HUES6 (cell line): ENCODE results near the gene DCBLD2.
"Not testable (repeated sequence)": the region's sequence is repeated elsewhere in the genome, so short reads cannot be mapped to it uniquely, and the experiment has no call there.

Experiments used
- H3K27ac ChIP-seq: 2 replicates; pipeline ENCODE4 v1.7.0; 2013; ENCODE audit warnings: low read depth, mild to moderate bottlenecking, low read length, inconsistent platforms
- H3K27me3 ChIP-seq: 2 replicates; pipeline ENCODE4 v1.6.1; 2013; ENCODE audit warnings: low read length; ENCODE audit not compliant: control insufficient read depth, insufficient read depth
- H3K36me3 ChIP-seq: 2 replicates; pipeline ENCODE4 v1.6.1; 2013; ENCODE audit warnings: low read length; ENCODE audit not compliant: control insufficient read depth, insufficient read depth
- H3K4me1 ChIP-seq: 2 replicates; pipeline ENCODE4 v1.6.1; 2013; ENCODE audit warnings: low read length; ENCODE audit not compliant: control insufficient read depth, insufficient read depth
- H3K4me3 ChIP-seq: 2 replicates; pipeline ENCODE4 v1.5.1; 2013; ENCODE audit warnings: low read depth, low read length
- H3K9ac ChIP-seq: one replicate; pipeline ENCODE4 v1.6.1; 2013; ENCODE audit warnings: mild to moderate bottlenecking, low read length
- H3K9me3 ChIP-seq: 2 replicates; pipeline ENCODE4 v1.6.1; 2013; ENCODE audit warnings: low read depth, low read length; ENCODE audit not compliant: control insufficient read depth, insufficient read depth

DCBLD2 gene

GRCh38 chr3:98890181-98890835 is 11.2 kb downstream of the DCBLD2 start:
- no peaks in the 10 kb centered on the region for H3K9me3 ChIP-seq
- no peaks in the 10 kb centered on the region for H3K27me3 ChIP-seq
- H3K36me3 ChIP-seq: no peaks in the 10 kb centered on the region
- no peak overlapping the region for H3K27ac ChIP-seq
- peaks cover 69% of the 10 kb centered on the region for H3K4me1 ChIP-seq
- H3K9ac ChIP-seq: no peak overlapping the region
- H3K4me3 ChIP-seq: no peak overlapping the region

GRCh38 chr3:98887684-98888083 is 13.8 kb downstream of the DCBLD2 start:
- Histone ChIP-seq H3K36me3 (no peaks in the 10 kb centered on the region), H3K4me1 (peaks cover 64% of the 10 kb centered on the region), H3K9ac (no peak overlapping the region), H3K9me3 (no peaks in the 10 kb centered on the region), H3K27me3 (no peaks in the 10 kb centered on the region), H3K4me3 (no peak overlapping the region), H3K27ac (no peak overlapping the region)

GRCh38 chr3:98886525-98886924 is 15.0 kb downstream of the DCBLD2 start:
- Histone ChIP-seq H3K27ac (no peak overlapping the region), H3K4me3 (no peak overlapping the region), H3K4me1 (peaks cover 53% of the 10 kb centered on the region), H3K9me3 (no peaks in the 10 kb centered on the region), H3K9ac (no peak overlapping the region), H3K36me3 (peaks cover under 1% of the 10 kb centered on the region), H3K27me3 (no peaks in the 10 kb centered on the region)

GRCh38 chr3:98885851-98886250 is 15.6 kb downstream of the DCBLD2 start:
- peaks cover 47% of the 10 kb centered on the region for H3K4me1 ChIP-seq
- H3K9ac ChIP-seq: no peak overlapping the region
- H3K4me3 ChIP-seq: no peak overlapping the region
- peaks cover 7% of the 10 kb centered on the region for H3K36me3 ChIP-seq
- H3K27ac ChIP-seq: peak overlapping the region; percentile 22; the same call in 1 of the 2 replicates
- H3K27me3 ChIP-seq: no peaks in the 10 kb centered on the region
- H3K9me3 ChIP-seq: no peaks in the 10 kb centered on the region

- Histone ChIP-seq H3K4me3 (no peak overlapping the region), H3K36me3 (peaks cover 18% of the 10 kb centered on the region), H3K4me1 (peaks cover 36% of the 10 kb centered on the region), H3K27ac (peak overlapping the region; percentile 49; the same call in 1 of the 2 replicates), H3K9me3 (no peaks in the 10 kb centered on the region), H3K9ac (no peak overlapping the region), H3K27me3 (no peaks in the 10 kb centered on the region)
These were observed 16.7 kb downstream of the DCBLD2 start for GRCh38 chr3:98884675-98885371.

GRCh38 chr3:98882614-98883333 is 18.7 kb downstream of the DCBLD2 start:
- not testable (repeated sequence) for H3K9ac ChIP-seq, H3K27ac ChIP-seq, H3K9me3 ChIP-seq, H3K27me3 ChIP-seq, H3K4me3 ChIP-seq
- peaks cover 27% of the 10 kb centered on the region for H3K4me1 ChIP-seq
- peaks cover 28% of the 10 kb centered on the region for H3K36me3 ChIP-seq

- Histone ChIP-seq H3K9me3 (peaks cover under 1% of the 10 kb centered on the region; the same call in 1 of the 2 replicates), H3K4me1 (no peaks in the 10 kb centered on the region), H3K27ac (no peak overlapping the region), H3K9ac (no peak overlapping the region), H3K36me3 (peaks cover 34% of the 10 kb centered on the region), H3K27me3 (no peaks in the 10 kb centered on the region), H3K4me3 (no peak overlapping the region)
These were observed 24.4 kb downstream of the DCBLD2 start for GRCh38 chr3:98877132-98877531.

GRCh38 chr3:98875535-98875934 is 26.0 kb downstream of the DCBLD2 start:
- Histone ChIP-seq H3K27ac (no peak overlapping the region), H3K36me3 (peaks cover 28% of the 10 kb centered on the region), H3K9ac (no peak overlapping the region), H3K4me3 (no peak overlapping the region), H3K27me3 (no peaks in the 10 kb centered on the region), H3K9me3 (peaks cover 3% of the 10 kb centered on the region; the same call in 1 of the 2 replicates), H3K4me1 (no peaks in the 10 kb centered on the region)

GRCh38 chr3:98874602-98875249 is 26.8 kb downstream of the DCBLD2 start:
- Histone ChIP-seq H3K27ac (no peak overlapping the region), H3K9me3 (peaks cover 3% of the 10 kb centered on the region; the same call in 1 of the 2 replicates), H3K36me3 (peaks cover 22% of the 10 kb centered on the region), H3K9ac (no peak overlapping the region), H3K27me3 (no peaks in the 10 kb centered on the region), H3K4me3 (no peak overlapping the region), H3K4me1 (no peaks in the 10 kb centered on the region)

GRCh38 chr3:98869391-98869790 is 32.1 kb downstream of the DCBLD2 start:
- no peaks in the 10 kb centered on the region for H3K27me3 ChIP-seq
- no peaks in the 10 kb centered on the region for H3K4me1 ChIP-seq
- peaks cover 16% of the 10 kb centered on the region for H3K9me3 ChIP-seq
- H3K4me3 ChIP-seq: no peak overlapping the region
- no peak overlapping the region for H3K27ac ChIP-seq
- no peak overlapping the region for H3K9ac ChIP-seq
- peaks cover 11% of the 10 kb centered on the region for H3K36me3 ChIP-seq
